ENCODE results near the gene NRG2. TPM values are rescaled to one million over a fixed set of nuclear protein-coding genes. Genes with fewer than 3 reads are reported as not detected.

NRG2 gene
- total RNA-seq, 3 donors from 2014 or later, result 5.9 to 16.5 (median 7.2) TPM

- H3K36me3 ChIP-seq, result no peaks in the 10 kb centered on the region
- H3K27ac ChIP-seq, result no peak overlapping the region
- H3K27me3 ChIP-seq, result no peaks in the 10 kb centered on the region
- no peak for DNase-seq (ENCODE audit: low spot score in 2 of 2)
- peaks cover 0 to 5% of the 10 kb centered on the region in 2 donors for H3K9me3 ChIP-seq
- H3K4me3 ChIP-seq, result no peak overlapping the region
- no peak for TF ChIP-seq POLR2A (IDR thresholded peaks at IDR 0.05)
- TF ChIP-seq CTCF (IDR thresholded peaks at IDR 0.05), result no peak
- no peak for TF ChIP-seq POLR2AphosphoS5 (IDR thresholded peaks at IDR 0.05)
- intact Hi-C loops (cut with DNase I; ENCODE audit: low total_unique reads), result loop anchor here (10.0 kb wide), 1 partner anchor 762 kb away; no protein-coding TSS in a partner anchor
- no peaks in the 10 kb centered on the region for H3K4me1 ChIP-seq
Measured at GRCh38 chr5:139822553-139823425, 220.3 kb downstream of the NRG2 start.

- intact Hi-C loops (cut with DNase I; ENCODE audit: low total_unique reads), result loop anchor here (10.0 kb wide), 1 partner anchor 763 kb away; no protein-coding TSS in a partner anchor
- Histone ChIP-seq H3K27ac (no peak overlapping the region), H3K9me3 (peaks cover 0 to 5% of the 10 kb centered on the region in 2 donors), H3K4me1 (no peaks in the 10 kb centered on the region), H3K27me3 (no peaks in the 10 kb centered on the region), H3K4me3 (no peak overlapping the region), H3K36me3 (no peaks in the 10 kb centered on the region)
- TF ChIP-seq CTCF (IDR thresholded peaks at IDR 0.05) (no peak), POLR2AphosphoS5 (IDR thresholded peaks at IDR 0.05) (no peak), POLR2A (IDR thresholded peaks at IDR 0.05) (no peak)
- no peak for DNase-seq (ENCODE audit: low spot score in 2 of 2)
Measured at GRCh38 chr5:139821806-139822552, 221.1 kb downstream of the NRG2 start.

DNA sequence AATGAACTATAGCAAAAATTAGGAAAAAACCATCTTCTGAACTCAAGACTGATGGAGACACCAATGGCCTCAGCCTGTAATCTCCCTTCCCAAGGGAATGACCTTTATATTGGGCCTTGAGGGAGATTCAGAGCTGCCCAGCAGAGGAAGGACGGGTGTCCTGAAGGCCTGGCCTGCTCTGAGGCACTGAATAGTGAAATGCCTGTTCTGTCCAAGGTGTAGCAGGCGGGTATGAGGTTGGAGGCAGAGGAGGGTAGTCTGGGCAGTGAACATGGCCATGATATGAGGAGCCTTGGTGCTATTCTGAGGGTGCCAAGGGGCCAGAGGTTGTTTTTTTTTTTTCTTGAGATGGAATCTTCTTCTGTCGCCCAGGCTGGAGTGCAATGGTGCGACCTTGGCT lies 222.5 kb downstream of the NRG2 start:
- Histone ChIP-seq H3K27ac (no peak overlapping the region), H3K9me3 (peaks cover 0 to 5% of the 10 kb centered on the region in 2 donors), H3K27me3 (no peaks in the 10 kb centered on the region), H3K4me3 (no peak overlapping the region), H3K36me3 (no peaks in the 10 kb centered on the region), H3K4me1 (no peaks in the 10 kb centered on the region)
- DNase-seq (ENCODE audit: low spot score in 2 of 2), result no peak
- no peak for TF ChIP-seq POLR2A (IDR thresholded peaks at IDR 0.05)
- TF ChIP-seq CTCF (IDR thresholded peaks at IDR 0.05), result no peak
- no peak for TF ChIP-seq POLR2AphosphoS5 (IDR thresholded peaks at IDR 0.05)
- intact Hi-C loops (cut with DNase I; ENCODE audit: low total_unique reads), result loop anchor here (10.0 kb wide), 1 partner anchor 764 kb away; no protein-coding TSS in a partner anchor

DNA sequence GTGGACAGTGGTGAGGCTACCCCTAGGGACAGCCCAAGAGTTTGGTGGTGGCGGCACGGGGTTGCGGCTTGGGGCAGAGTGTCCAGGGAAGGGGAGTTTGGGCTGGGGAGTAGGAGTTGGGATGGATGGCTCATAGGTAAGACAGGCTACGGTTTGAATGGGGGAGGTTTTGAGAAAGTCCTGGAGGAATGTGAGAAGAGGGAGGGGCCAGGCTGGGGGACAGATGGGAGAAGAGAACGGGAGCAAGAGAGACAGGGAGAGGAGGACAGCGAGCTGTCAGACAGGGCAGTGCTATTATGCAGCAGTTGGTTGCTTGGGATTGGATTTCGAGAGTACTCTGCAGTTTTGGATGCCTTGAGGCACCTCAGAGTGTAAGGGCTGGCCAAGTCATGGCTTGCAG lies 223.0 kb downstream of the NRG2 start:
- peaks cover 0 to 5% of the 10 kb centered on the region in 2 donors for H3K9me3 ChIP-seq
- H3K36me3 ChIP-seq, result no peaks in the 10 kb centered on the region
- no peaks in the 10 kb centered on the region for H3K27me3 ChIP-seq
- intact Hi-C loops (cut with DNase I; ENCODE audit: low total_unique reads), result loop anchor here (10.0 kb wide), 1 partner anchor 765 kb away; no protein-coding TSS in a partner anchor
- no peak overlapping the region for H3K4me3 ChIP-seq
- no peak overlapping the region for H3K27ac ChIP-seq
- DNase-seq (ENCODE audit: low spot score in 2 of 2), result no peak
- no peaks in the 10 kb centered on the region for H3K4me1 ChIP-seq
- TF ChIP-seq POLR2AphosphoS5 (IDR thresholded peaks at IDR 0.05), result no peak
- no peak for TF ChIP-seq POLR2A (IDR thresholded peaks at IDR 0.05)
- TF ChIP-seq CTCF (IDR thresholded peaks at IDR 0.05), result no peak

Data from breast epithelium (tissue), 4 donors.